Caco-2 (cell line): ENCODE results near the gene SEPTIN11. TPM values are rescaled to one million over a fixed set of nuclear protein-coding genes. Genes with fewer than 3 reads are reported as not detected.
A peak's percentile ranks its signal among the peaks of the same experiment; 100 is the strongest.

Experiments used
- BruUV-seq: library from RNA; stranded (reverse); fragments of 400-500 nt; replicated peaks from 2 replicates; lab custom pipeline; 2021; lab: Mats Ljungman, UMichigan
- CTCF ChIA-PET: fragments of 300-600 bp; sonication (Branson Sonifier 250); formaldehyde crosslinking; loops from one replicate; lab custom pipeline; 2022; ENCODE audit warnings: antibody characterized with exemption; lab: Charles Lee
- POLR2A ChIA-PET: fragments of 300-600 bp; sonication (Branson Sonifier 250); formaldehyde crosslinking; loops from one replicate; lab custom pipeline; 2022; ENCODE audit warnings: antibody characterized with exemption; lab: Charles Lee
- DNase-seq, 2 experiments: peaks; one replicate each; pipeline versions ENCODE4 v3.0.0 to v3.0.0-alpha.2; 2020 to 2022
- H3K27me3 ChIP-seq: replicated peaks from 2 replicates; pipeline ENCODE4 v1.6.0; 2011; ENCODE audit warnings: low read length; ENCODE audit not compliant: control insufficient read depth, insufficient read depth
- H3K36me3 ChIP-seq: 2 replicates; pipeline ENCODE4 v1.5.1; 2011; ENCODE audit warnings: low read length; ENCODE audit not compliant: control insufficient read depth, insufficient read depth
- H3K4me1 ChIP-seq: fragments of 250-450 bp; sonication (Bioruptor Pico); 2 replicates; pipeline ENCODE4 v1.5.1; 2020; ENCODE audit warnings: mild to moderate bottlenecking
- H3K4me3 ChIP-seq: 2 replicates; pipeline ENCODE4 v1.5.1; 2011; ENCODE audit warnings: low read depth, mild to moderate bottlenecking, control low read depth, low read length
- H3K9me3 ChIP-seq: fragments of 250-450 bp; sonication (Bioruptor Pico); 2 replicates; pipeline ENCODE4 v1.5.1; 2020; ENCODE audit warnings: mild to moderate bottlenecking, moderate library complexity
- H3K27ac Mint-ChIP-seq: one replicate; pipeline ENCODE4 v1.8.0; 2022; ENCODE audit warnings: mixed read lengths; ENCODE audit not compliant: unreplicated experiment
- H3K27me3 Mint-ChIP-seq: one replicate; pipeline ENCODE4 v1.8.0; 2022; ENCODE audit warnings: mixed read lengths; ENCODE audit not compliant: insufficient read depth, unreplicated experiment
- H3K36me3 Mint-ChIP-seq: one replicate; pipeline ENCODE4 v1.8.0; 2022; ENCODE audit warnings: mild to moderate bottlenecking, mixed read lengths; ENCODE audit not compliant: insufficient read depth, unreplicated experiment
- H3K4me1 Mint-ChIP-seq: one replicate; pipeline ENCODE4 v1.8.0; 2022; ENCODE audit warnings: low read depth, mixed read lengths; ENCODE audit not compliant: unreplicated experiment
- H3K4me3 Mint-ChIP-seq: one replicate; pipeline ENCODE4 v1.8.0; 2022; ENCODE audit warnings: mild to moderate bottlenecking, moderate library complexity, mixed read lengths; ENCODE audit not compliant: unreplicated experiment
- H3K9me3 Mint-ChIP-seq: one replicate; pipeline ENCODE4 v1.8.0; 2022; ENCODE audit warnings: mixed read lengths; ENCODE audit not compliant: unreplicated experiment
- intact Hi-C: fragments of 100-400 bp; cut with micrococcal nuclease; formaldehyde crosslinking; loops from one replicate; pipeline ENCODE4 v1.10.0; 2022; ENCODE audit not compliant: unreplicated experiment
- total RNA-seq: library from RNA; stranded (reverse); gene quantifications from 2 replicates; pipeline ENCODE4 v1.2.3, GENCODE V29; 2022
- TF ChIP-seq, protein P1 (sequence below), 2 experiments: fragments of 200-600 bp in 1 of 2; IDR thresholded peaks; 1 replicate in 1 of 2; 2 replicates in 1 of 2; pipeline versions ENCODE4 v1.5.1 to v1.8.0; 2011 to 2022; ENCODE audit warnings: antibody characterized with exemption in 1 of 2, control low read depth in 1 of 2, inconsistent platforms in 1 of 2, low read depth in 1 of 2, low read length in 1 of 2, mild to moderate bottlenecking in 1 of 2, moderate library complexity in 1 of 2; ENCODE audit not compliant: insufficient read depth in 1 of 2, severe bottlenecking in 1 of 2, unreplicated experiment in 1 of 2

The SEPTIN11 gene
- total RNA-seq, 1 experiment from 2014 or later = 127 TPM

- no peak overlapping the region for H3K4me3 ChIP-seq
- no peaks in the 10 kb centered on the region for H3K9me3 ChIP-seq
- DNase-seq = no peak
- BruUV-seq = no TSS peak
- H3K27me3 ChIP-seq = no peaks in the 10 kb centered on the region
- H3K36me3 ChIP-seq = no peaks in the 10 kb centered on the region
- H3K4me1 Mint-ChIP-seq = peaks cover 30% of the 10 kb centered on the region
- ChIA-PET POLR2A (no interaction called here), CTCF (no interaction called here)
- H3K27ac Mint-ChIP-seq = no peak overlapping the region
- intact Hi-C loops = no loop called here
- H3K4me3 Mint-ChIP-seq = no peak overlapping the region
- H3K4me1 ChIP-seq = peaks cover 27% of the 10 kb centered on the region
- no peaks in the 10 kb centered on the region for H3K27me3 Mint-ChIP-seq
- peaks cover 41% of the 10 kb centered on the region for H3K36me3 Mint-ChIP-seq
- H3K9me3 Mint-ChIP-seq = no peaks in the 10 kb centered on the region
- TF ChIP-seq, protein P1, sequence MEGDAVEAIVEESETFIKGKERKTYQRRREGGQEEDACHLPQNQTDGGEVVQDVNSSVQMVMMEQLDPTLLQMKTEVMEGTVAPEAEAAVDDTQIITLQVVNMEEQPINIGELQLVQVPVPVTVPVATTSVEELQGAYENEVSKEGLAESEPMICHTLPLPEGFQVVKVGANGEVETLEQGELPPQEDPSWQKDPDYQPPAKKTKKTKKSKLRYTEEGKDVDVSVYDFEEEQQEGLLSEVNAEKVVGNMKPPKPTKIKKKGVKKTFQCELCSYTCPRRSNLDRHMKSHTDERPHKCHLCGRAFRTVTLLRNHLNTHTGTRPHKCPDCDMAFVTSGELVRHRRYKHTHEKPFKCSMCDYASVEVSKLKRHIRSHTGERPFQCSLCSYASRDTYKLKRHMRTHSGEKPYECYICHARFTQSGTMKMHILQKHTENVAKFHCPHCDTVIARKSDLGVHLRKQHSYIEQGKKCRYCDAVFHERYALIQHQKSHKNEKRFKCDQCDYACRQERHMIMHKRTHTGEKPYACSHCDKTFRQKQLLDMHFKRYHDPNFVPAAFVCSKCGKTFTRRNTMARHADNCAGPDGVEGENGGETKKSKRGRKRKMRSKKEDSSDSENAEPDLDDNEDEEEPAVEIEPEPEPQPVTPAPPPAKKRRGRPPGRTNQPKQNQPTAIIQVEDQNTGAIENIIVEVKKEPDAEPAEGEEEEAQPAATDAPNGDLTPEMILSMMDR (IDR thresholded peaks at IDR 0.05; ENCODE audit: insufficient read depth in 1 of 2, low read depth in 1 of 2, low read length in 1 of 2, severe bottlenecking in 1 of 2, unreplicated experiment in 1 of 2) = no peak
These were observed 4.9 kb downstream of the SEPTIN11 start for GRCh38 chr4:76954489-76954888.

DNA sequence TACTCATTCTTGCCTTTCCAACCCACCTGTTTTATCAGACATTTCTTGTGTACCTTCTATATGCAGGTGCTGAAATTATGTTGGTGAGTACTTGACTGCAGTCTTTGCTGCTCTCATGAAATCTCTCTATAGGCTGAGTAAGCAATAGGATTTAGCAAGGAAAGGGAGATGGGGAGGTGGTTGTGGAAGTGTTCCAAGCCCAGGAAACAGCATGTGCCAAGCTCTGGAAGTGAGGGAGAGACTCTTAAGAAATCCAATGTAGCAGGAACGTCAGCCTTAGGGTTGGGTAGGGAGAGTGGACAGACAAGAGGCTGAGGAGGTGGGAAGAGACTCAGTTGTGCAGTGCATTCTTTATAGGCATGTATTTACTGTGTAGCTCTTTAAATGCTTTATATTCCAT, 5.6 kb downstream of the SEPTIN11 start:
- H3K4me1 ChIP-seq = peaks cover 34% of the 10 kb centered on the region
- ChIA-PET CTCF (no interaction called here), POLR2A (no interaction called here)
- intact Hi-C loops = no loop called here
- no peaks in the 10 kb centered on the region for H3K36me3 ChIP-seq
- H3K9me3 ChIP-seq = no peaks in the 10 kb centered on the region
- no peak overlapping the region for H3K4me3 ChIP-seq
- TF ChIP-seq, protein P1 (IDR thresholded peaks at IDR 0.05; ENCODE audit: insufficient read depth in 1 of 2, low read depth in 1 of 2, low read length in 1 of 2, severe bottlenecking in 1 of 2, unreplicated experiment in 1 of 2) = no peak
- H3K9me3 Mint-ChIP-seq = no peaks in the 10 kb centered on the region
- no peak for DNase-seq
- H3K27me3 Mint-ChIP-seq = no peaks in the 10 kb centered on the region
- no peak overlapping the region for H3K4me3 Mint-ChIP-seq
- BruUV-seq = no TSS peak
- peaks cover 34% of the 10 kb centered on the region for H3K36me3 Mint-ChIP-seq
- peak overlapping the region; percentile 34 for H3K27ac Mint-ChIP-seq
- peaks cover 30% of the 10 kb centered on the region for H3K4me1 Mint-ChIP-seq
- no peaks in the 10 kb centered on the region for H3K27me3 ChIP-seq

DNA sequence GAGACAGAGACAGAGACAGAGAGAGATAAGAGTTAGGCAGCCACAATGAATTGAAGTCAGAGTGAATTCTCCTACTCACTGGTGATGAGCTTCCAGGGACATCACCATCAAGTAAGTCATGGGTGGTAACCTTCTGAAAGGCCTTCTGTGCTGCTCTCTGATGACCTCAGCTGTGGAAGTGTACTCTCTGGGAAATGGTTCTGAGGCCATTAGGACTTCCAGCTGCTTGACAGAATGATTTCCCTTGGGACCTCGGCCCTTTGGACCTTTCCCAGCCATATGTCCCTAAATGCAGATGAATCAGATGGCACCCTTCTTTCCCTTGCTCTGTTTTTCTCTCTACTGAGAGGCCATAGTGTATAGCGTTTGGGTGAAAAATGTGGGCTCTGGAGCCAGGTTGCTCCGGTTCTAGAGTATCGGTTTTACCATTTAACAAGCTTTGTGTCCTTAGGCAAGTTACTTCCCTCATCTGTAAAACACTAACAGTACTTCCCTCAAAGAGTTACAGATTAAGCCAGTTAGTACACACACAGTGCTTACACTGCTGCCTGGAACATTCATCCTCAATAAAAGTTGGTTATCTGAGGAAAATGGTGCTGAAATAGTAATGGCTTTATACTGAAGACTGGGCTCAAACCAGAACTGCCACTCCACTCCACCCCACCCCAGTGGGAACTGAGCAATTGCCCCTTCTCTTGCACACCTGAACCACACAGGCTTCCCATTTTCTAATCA, 7.6 kb downstream of the SEPTIN11 start:
- Mint-ChIP-seq H3K27ac (peak overlapping the region; percentile 29), H3K4me3 (no peak overlapping the region), H3K27me3 (no peaks in the 10 kb centered on the region), H3K36me3 (peaks cover 27% of the 10 kb centered on the region), H3K9me3 (no peaks in the 10 kb centered on the region), H3K4me1 (peaks cover 32% of the 10 kb centered on the region)
- ChIA-PET POLR2A (no interaction called here), CTCF (no interaction called here)
- intact Hi-C loops = no loop called here
- H3K9me3 ChIP-seq = no peaks in the 10 kb centered on the region
- H3K4me3 ChIP-seq = no peak overlapping the region
- BruUV-seq = no TSS peak
- H3K36me3 ChIP-seq = no peaks in the 10 kb centered on the region
- no peak for DNase-seq
- TF ChIP-seq, protein P1 (IDR thresholded peaks at IDR 0.05; ENCODE audit: insufficient read depth in 1 of 2, low read depth in 1 of 2, low read length in 1 of 2, severe bottlenecking in 1 of 2, unreplicated experiment in 1 of 2) = no peak
- no peaks in the 10 kb centered on the region for H3K27me3 ChIP-seq
- peaks cover 48% of the 10 kb centered on the region for H3K4me1 ChIP-seq
